NCI-H146 (cell line): Measurements from ENCODE around the gene UBE2E2.
"Not testable (repeated sequence)": the region's sequence is repeated elsewhere in the genome, so short reads cannot be mapped to it uniquely, and the experiment has no call there.

Experiments used
- DNase-seq: peaks from one replicate; lab custom pipeline; 2025; lab: John Stamatoyannopoulos, UW

UBE2E2 gene

DNA sequence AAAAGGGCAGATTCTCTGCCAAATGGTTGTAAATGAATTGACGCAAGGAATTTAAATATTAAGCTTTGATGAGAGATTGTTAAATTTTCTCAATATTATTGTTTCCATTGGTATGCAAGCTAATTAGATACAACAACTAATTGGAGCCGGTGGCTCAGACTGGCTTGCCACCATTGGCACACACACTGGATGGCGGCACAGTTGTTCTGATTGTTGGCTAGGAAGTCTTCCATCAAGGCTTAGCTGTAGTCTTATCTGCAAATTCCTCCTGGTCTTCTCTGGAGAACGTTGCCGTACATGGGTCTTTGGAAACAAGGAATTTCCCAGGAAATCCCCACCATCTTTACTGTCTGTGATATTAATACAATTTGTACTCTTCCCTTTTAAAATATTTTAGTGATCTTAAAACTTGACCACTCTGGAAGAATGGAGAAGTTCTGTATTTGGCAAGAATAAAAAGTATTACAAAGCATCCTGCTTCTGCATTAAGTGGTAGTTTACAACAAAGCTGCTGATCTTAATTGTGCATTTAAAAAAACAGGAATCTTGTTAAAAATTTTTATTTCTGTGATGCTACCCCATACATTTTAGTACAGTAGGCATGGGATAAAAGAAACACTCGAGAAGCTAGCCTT lies 126.5 kb downstream of the UBE2E2 start:
- no peak for DNase-seq

DNA sequence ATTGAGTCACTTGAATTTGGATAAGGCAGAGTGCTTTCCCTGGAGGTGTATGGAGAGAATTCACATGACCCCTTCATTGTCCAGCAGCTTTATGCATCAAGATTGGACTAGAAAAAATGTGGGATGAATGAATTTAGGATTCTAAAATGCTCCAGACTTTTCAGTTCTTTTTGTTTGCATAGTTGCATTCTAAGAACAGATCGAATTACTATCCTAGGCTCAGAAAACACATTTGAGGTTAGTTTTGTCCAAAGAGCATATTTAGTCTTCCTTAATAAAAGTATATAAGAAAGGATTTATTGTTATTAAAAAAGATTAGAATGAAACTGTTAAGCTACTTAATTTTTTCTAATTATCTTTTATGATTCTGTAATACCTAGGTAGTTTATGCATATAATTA lies 127.4 kb downstream of the UBE2E2 start:
- DNase-seq, result no peak

DNA sequence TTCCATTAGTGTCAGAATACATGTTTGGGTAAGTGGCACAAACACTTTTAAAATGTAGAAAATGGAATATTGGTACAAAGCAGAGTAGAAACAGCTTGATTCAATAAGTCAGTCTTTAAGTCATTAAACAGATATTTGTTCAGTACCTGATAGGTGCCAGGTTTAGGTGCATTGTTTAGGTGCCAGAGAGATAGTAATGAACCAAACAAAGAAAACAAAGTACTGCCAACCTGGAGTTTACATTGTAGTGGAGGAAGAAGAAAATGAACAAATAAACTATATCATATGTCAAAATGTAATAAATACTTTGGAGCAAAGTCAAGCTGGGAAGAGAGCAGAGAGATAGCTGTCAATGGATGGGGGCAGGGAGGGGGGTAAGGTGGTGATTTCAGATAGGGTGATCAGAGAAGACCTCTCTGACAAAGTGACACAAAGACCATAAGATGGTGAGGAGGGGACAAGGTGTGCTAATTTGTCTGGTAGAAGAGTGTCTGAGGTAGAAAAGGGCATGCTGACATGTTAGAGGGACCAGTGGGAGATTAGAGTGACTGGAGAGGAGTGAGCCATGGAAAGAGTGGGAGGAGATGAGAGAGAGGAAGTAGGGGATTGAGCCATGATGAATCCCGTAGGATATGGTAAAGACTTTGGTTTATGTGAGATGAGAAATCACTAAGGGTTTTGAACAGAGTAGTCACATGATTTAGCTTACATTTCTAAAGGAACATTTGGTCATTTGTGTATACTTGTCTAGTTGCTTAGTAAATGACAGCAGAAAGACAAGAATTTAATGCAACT lies 128.2 kb downstream of the UBE2E2 start:
- no peak for DNase-seq

DNA sequence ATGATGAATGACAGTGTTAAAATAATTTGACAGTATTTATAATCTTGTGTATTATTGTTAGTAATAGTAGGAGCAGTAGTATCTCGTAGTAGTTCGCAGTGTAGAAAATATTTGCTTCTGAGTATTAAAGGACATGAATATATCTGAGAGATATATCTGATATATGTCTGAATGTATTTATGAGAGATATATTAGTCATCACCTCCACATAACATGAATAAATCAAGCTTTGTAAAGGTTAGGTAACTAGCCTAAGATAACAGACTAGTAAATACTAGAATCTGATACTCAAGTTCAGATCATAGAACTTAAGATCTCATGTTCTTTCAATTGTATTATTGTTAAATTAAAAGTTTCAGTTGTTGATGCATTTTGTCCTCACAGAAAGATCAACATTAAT lies 130.5 kb downstream of the UBE2E2 start:
- no peak for DNase-seq

DNA sequence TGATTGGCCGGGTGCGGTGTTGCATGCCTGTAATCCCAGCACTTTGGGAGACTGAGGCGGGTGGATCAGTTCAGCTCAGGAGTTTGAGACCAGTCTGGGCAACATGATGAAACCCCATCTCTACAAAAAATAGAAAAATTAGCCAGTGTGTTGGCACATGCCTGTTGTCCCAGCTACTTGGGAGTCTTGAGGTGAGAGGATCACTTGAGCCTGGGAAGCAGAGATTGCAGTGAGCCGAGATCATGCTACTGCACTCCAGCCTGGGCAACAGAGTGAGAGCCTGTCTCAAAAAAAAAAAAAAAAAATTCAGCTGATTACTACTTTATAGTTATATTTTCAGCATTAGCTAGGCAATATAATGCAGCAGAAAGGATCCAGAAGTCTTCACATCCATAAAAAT lies 133.7 kb downstream of the UBE2E2 start:
- DNase-seq, result not testable (repeated sequence)

DNA sequence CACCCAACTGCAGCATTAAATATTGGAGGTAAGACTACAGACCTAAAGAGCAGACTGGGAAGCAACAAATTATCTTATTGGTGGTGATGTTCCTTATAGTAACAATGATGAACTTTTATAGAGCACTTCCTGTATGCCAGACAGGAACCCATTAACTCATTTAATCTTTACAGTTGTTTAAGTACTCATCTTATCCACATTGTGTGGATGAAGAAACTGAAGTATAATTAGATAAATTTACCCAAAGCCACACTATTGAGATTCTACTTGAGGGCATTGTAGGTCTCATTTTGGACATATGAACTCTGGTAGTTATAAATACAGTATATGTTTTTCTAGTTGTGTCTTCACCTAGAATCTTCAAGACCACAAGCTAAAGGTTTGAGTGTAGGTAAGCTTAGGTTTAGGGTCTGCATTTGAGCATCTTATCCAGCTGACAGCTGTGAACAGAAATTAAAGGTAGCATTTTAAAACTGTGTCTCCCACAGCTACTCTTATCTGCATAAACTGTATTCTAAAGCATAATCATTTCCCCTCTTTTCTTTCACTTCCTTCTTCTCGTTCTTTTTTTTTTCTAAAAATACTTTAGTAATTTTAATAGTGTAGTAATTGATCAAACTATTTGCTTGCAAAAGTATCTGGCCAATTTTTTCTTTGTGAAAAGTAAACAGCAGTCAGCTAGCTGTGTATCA lies 138.2 kb downstream of the UBE2E2 start:
- DNase-seq, result no peak

DNA sequence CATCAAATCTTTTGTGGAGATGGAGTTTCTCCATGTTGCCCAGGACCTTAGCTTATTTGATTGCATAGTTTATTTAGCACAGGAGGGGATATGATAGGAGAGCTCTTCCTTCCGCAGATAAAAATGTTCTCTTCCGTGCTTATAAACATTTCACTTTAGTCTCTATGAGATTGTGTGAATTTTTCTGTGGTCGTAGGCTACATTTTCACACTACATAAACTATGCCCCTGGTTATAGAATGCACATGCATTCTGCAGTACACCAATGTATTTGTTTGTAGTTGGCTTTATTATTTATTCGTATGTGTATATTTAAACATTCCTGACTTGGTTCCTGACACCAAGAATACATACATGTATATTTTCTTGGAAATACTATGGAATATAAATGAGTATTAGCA lies 139.2 kb downstream of the UBE2E2 start:
- no peak for DNase-seq

DNA sequence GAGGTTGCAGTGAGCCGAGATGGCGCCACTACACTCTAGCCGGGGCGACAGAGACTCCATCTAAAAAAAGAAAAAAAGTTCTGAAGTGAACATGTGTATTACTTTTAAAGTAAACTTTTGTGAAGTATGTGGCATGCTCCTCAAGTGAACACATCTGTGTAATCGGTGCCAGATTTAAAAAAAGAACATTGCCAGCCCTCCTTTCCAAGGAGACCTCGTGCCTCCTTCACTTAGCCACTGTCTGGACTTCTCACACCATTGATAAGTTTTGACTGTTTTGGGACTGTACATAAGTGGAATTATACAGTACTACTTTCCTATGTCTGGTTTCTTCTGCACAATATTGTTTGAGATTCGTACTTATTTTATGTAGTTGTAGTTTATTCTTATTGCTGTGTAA lies 140.4 kb downstream of the UBE2E2 start:
- no peak for DNase-seq

DNA sequence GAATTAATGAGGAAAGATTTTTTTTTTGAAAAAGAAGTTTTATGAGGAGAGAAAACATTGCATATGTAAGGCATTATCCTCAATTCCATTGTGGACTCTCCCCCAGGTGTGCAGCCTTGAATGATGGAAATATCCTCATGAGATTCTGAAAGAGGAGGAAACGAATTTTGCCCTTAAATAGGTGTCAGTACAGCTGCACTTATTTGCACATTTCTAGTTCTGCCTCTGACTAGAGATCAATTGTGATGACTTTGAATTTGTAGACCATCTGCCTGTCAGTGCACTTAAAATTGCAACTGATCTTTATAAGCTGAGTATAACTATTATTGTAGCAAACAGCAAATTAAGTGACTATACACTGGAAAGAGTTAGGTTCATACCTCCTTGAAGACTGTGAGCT lies 141.8 kb downstream of the UBE2E2 start:
- DNase-seq, result peak; percentile 56

DNA sequence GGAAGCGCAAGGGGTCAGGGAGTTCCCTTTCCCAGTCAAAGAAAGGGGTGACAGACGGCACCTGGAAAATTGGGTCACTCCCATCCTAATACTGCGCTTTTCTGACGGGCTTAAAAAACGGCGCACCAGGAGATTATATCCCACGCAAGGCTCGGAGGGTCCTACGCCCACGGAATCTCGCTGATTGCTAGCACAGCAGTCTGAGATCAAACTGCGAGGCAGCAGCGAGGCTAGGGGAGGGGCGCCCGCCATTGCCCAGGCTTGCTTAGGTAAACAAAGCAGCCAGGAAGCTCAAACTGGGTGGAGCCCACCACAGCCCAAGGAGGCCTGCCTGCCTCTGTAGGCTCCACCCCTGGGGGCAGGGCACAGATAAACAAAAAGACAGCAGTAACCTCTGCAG lies 146.3 kb downstream of the UBE2E2 start:
- not testable (repeated sequence) for DNase-seq

DNA sequence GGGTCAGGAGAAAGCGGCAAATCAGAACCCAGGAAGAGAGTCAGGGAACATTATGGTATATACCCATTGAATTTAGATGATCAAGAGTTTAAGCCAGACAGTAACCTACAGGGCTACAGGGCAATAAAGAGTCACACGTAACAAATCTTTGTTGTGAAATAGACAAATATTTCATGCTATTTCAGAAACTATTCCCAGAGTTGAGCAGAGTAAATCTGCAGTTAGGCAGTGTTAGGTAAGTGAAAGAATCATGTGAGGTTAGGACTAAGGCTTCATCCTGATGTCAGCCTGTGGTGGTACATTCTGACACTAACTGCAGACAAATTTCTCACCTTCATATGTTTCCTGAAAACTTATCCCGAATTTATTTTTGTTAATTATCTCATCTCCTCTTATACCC lies 153.0 kb downstream of the UBE2E2 start:
- no peak for DNase-seq

DNA sequence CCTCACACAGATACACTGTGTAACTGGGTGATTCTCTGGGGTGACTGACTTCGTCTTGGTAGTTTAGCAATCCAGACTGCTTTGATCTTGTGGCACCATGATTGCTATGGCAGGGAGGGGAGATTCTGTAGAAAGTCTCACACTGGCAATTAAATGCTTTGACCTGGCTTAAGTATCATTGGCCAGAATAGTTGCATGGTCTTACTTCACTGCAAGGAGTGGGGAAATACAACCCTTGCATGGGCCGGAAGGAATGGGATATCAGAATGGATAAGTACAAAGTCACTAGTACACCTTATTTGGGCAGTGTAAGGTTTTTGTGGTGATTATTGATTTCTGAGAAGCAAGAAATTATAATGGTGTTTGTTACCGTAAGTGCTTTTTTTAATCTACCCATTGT lies 153.8 kb downstream of the UBE2E2 start:
- no peak for DNase-seq

DNA sequence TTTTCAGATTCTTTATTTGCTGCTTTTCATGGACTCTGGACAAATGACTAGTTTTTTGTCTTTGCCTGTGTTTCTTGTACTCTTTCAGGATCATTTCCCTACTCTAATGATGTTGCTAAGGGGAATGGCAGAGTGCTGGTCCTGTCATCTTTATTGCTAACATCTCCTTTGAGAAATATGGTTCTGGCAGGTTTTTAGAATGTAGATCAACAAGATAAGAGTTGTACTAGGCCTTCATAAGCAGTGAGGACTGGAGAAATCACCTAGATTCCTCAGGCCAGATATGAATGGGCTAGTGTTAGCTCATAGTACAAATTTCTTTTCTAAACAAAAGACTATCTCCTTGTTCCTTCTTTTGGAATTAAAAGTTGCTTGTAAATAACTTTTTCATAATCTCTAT lies 156.0 kb downstream of the UBE2E2 start:
- DNase-seq, result no peak

DNA sequence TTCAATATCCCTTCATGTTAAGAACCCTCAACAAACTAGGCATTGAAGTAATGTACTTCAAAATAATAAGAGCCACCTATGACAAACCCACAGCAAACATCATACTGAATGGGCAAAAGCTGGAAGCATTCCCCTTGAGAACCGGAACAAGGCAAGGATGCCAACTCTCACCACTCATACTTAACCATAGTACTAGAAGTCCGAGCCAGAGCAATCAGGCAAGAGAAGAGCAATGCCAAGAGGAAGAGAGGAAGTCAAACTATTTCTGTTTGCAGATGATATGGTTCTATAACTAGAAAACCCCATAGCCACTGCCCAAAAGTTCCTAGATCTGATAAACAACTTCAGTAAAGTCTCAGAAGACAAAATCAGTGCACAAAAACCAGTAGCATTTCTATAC lies 161.9 kb downstream of the UBE2E2 start:
- no peak for DNase-seq

DNA sequence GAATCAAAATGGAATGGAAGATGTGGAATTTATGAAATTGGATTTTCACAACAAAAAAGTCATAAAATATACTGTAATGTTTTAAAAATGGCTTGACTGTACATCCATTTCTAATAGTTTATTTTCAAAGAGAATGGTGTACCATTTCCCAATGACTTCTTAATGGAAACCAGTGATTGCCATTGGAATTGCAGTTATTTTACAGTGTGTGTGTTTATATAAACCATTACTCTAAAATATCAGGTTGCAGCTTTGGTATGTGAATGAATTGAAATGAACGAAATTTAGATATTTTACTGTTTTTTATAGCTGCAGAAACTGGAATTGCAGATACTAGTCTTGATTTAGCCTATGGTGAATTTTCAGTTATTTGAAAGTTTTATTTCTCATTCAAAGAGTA lies 165.6 kb downstream of the UBE2E2 start:
- DNase-seq, result no peak

DNA sequence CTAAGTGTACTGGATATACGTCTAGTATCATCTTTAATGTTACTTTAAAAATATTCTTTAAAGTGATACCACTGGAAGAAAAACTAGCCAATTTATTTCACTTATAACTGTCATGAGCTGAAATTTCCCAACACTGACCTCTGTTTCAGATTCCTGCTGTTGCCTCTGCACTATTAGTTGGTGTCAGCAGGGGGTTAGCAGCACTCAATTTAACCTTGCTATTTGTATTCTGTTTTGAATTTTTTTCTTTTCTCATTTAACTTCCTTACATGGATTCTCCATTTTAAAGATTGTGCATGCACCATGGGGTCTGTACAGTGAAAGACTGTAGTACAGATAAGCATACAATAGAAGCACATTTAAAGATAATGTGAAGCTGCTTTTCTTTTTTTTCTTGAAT lies 169.2 kb downstream of the UBE2E2 start:
- peak; percentile 72 for DNase-seq

DNA sequence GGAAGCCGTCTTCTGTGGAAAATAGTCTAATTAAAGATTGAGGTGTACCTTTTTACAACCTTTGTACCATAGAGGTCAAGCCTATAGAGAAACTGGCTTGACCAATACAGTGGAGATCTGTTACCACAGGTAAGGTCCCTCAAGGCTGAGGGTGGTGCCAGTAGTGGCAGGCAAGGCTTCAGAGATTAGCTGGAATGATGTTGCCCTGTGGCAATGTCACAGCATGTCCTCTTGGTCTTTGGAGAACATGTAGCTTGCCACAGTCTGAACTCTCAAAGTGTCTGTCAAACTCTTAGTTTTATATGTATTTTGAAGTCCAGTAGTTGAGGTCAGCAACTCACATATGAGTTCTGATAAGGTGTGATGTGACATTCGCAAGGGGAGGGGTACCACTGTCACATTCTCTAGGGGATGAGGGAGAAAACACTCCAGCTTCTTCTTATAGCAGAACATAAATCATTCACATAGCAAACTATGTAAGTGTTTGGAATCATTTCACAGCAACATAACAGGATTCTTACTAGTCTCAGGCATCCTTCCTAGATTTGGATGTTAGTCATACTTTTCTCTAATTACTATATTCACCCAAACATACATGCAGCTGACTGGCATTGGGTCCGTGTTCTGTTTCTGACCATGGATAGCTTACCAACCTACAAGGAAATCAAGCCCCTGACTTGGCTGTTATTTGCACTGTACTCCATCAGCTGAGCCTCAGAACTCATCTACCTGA lies 173.6 kb downstream of the UBE2E2 start:
- no peak for DNase-seq

DNA sequence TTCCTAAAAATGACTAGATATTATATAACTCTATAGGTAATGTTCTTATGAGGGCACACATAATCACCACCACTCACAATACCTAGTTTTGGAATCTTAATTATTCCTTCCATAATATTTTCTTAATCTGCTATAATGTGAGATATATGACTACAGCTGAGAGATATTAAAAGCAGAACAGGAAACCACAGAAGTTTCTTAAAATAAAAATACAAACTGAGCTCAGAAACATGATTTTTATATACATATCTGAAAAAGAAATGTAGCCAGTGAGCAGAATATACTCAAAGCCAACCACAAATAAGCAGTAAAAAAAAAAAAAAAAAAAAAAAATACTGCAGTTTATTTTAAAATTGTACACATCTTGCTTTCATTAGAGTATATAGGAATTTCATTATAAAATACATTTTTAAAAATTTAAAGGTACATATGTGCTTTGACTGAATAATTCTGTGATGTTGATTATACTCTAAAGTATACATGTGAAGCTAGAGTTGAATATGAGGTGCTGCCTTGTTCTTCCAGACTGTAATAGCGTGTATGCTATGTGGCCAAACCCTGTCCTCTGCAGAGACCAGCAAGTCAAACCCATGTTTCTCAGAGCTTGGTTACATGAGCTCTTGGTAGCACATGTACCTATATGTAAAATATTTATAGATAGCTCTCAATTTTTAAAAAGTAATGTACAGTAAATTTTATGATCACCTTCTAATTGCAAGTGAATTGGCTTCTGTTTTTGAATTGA lies 175.0 kb downstream of the UBE2E2 start:
- no peak for DNase-seq

DNA sequence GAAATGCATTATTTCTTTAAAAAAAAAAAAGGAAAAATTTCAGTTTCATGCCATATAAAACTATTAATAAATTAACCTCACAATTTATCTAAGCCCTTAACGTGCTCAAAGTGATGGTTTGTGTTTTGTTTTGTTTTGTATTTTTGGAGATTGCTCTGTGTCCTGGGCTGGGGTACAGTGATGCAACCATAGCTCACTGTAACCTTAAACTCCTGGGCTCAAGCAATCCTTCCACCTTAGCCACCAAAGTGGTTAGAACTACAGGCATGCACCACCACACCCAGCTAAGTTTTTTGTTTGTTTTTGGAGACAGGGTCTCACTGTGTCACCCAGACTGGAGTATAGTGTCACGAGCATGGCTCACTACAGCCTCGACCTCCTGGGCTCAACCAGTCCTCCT lies 180.7 kb downstream of the UBE2E2 start:
- no peak for DNase-seq

DNA sequence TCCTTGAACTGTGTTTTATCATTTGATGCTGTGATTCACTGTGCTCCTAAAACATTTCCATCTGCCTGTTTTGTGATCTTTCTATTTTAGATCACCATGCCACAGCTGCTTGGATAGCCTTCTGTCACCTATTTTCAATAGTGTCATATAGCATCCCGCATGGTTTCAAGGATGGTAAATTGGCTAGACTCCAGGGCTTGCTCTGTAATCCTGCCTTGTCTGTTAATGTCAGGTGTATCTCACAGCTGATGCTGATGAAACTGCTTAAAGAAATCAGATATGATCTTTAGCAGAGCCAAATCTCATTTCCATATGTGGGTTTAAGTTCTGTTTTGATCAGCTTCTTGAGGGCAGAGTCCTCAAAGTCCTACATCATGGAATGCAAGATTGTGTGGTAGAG lies 182.2 kb downstream of the UBE2E2 start:
- peak; percentile 41 for DNase-seq

DNA sequence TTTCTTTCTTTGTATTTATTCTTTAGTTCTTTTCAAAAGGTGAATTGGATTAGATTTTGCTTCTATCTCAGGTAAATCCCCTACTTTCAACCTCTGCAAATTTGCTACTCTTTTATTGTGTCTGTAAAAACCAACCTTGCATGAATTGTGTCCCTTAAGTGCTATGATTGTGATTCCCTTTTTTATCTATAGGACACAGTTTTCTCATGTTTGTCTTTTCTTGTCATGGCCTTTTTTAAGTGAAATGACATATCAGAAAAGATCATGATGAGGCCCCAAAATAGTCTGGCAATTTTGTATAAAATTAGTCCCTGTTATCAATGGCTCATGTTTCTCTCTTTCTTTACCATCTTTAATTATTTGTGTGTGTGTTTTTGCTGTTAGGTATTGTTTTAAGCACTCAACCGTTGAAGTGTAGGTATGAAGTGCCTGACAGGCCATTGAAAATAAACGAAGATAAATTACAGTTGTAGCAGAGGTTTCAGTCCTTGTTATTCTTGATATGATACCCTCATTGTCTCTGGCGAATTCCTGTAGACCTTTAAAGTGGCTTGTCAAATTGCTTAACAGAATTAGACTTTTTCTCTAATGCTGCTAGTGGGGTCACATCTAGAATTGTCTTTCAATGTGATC lies 184.3 kb downstream of the UBE2E2 start:
- no peak for DNase-seq
